GM20000 (cell line): ENCODE data around the gene PLEKHG4B.

Experiments used
- DNase-seq: peaks from one replicate; pipeline ENCODE4 v3.0.0; 2012; ENCODE audit warnings: low spot score
- TF ChIP-seq, protein P1 (sequence below): IDR thresholded peaks from 2 replicates; pipeline ENCODE4 v1.5.1; 2012; ENCODE audit warnings: mild to moderate bottlenecking, control low read depth; ENCODE audit errors: extremely low read depth, missing control alignments

The PLEKHG4B gene

DNA sequence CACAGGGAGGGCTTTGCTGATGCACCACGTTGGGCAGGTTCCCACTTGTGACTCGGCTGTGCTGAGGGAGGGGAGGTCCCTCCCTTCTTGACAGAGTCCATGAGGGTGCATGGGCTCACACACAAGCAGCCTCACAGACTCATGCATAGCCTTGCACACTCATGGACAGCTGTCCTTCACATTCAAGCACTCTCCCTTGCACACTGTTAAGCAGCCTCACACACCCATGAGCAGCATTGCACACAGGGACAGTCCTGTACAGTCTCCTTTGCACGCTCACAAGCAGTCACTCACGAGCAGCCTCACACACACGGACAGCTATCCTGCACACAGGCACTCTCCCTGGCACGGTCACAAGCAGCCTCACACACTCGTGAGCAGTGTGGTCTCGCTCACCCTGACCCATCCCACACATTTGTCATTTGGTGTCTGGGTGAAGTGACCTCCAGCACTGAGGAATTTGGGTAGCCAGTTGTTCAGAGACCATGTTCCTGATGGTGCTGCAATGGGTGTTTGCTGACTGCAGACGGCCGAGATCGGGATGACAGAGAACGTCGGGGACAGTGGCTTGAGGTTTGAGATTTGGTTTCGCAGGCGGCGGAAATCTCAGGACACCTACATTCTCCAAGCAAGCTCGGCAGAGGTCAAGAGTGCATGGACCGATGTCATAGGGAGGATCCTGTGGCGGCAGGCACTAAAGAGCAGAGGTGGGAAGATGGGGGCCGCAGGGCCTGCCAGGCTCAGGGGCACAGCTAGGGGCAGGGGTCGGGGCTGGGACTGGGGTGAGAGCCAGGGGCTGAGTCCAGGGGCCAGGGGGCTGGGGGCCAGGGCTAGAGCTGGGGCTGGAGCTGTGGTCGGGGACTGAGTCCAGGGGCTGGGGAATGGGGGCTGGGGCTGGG lies 81.7 kb downstream of the PLEKHG4B start:
- DNase-seq: no peak
- TF ChIP-seq, protein P1, sequence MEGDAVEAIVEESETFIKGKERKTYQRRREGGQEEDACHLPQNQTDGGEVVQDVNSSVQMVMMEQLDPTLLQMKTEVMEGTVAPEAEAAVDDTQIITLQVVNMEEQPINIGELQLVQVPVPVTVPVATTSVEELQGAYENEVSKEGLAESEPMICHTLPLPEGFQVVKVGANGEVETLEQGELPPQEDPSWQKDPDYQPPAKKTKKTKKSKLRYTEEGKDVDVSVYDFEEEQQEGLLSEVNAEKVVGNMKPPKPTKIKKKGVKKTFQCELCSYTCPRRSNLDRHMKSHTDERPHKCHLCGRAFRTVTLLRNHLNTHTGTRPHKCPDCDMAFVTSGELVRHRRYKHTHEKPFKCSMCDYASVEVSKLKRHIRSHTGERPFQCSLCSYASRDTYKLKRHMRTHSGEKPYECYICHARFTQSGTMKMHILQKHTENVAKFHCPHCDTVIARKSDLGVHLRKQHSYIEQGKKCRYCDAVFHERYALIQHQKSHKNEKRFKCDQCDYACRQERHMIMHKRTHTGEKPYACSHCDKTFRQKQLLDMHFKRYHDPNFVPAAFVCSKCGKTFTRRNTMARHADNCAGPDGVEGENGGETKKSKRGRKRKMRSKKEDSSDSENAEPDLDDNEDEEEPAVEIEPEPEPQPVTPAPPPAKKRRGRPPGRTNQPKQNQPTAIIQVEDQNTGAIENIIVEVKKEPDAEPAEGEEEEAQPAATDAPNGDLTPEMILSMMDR: no peak

DNA sequence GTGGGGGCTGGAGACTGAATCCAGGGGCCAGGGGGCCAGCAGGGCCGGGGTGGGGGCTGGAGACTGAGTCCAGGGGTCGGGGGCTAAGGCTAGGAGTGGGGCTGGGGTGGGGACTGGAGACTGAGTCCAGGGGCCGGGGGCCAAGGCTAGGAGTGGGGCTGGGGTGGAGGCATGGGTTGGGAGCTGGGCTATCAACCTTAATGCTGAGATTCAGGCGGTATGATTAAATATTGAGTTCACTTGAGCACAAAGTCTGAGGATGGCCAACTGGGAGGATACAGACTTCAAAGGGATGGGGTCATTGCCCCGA lies 82.3 kb downstream of the PLEKHG4B start:
- TF ChIP-seq, protein P1: no peak

GRCh38 chr5:174876-175465 lies 83.0 kb downstream of the PLEKHG4B start:
- no peak for DNase-seq
- TF ChIP-seq, protein P1: no peak

More for the DNA sequence above, 82.3 kb downstream of the PLEKHG4B start:
- no peak for DNase-seq

DNA sequence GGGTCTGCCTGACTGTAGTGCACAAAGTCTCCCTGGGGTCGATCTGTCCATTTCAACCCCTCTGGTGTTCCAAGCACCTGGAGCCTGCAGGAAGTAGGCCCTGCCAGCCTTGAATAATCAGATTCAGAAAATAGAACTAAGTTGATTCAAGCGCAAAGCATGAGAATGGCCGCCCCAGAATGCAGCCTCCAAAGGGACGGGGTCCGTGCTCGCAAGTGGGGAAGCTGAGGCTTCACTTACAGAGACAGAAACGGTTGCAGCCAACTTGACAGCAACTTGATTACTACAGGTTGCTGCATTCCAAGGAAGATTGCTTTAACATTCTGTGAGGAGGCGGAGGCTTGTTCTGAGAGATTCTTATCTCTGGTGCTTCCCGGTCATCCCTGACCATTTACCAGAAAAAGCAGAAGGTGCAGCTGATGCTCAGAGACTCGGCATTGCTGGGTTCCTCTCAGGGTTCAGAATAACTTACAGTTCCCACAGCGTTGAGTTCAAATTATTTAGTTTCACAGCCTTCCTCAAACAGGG lies 84.4 kb downstream of the PLEKHG4B start:
- TF ChIP-seq, protein P1: no peak
- no peak for DNase-seq

GRCh38 chr5:178110-178509 lies 86.1 kb downstream of the PLEKHG4B start:
- TF ChIP-seq, protein P1: no peak
- DNase-seq: no peak

GRCh38 chr5:179401-179800 lies 87.4 kb downstream of the PLEKHG4B start:
- TF ChIP-seq, protein P1: no peak
- no peak for DNase-seq

DNA sequence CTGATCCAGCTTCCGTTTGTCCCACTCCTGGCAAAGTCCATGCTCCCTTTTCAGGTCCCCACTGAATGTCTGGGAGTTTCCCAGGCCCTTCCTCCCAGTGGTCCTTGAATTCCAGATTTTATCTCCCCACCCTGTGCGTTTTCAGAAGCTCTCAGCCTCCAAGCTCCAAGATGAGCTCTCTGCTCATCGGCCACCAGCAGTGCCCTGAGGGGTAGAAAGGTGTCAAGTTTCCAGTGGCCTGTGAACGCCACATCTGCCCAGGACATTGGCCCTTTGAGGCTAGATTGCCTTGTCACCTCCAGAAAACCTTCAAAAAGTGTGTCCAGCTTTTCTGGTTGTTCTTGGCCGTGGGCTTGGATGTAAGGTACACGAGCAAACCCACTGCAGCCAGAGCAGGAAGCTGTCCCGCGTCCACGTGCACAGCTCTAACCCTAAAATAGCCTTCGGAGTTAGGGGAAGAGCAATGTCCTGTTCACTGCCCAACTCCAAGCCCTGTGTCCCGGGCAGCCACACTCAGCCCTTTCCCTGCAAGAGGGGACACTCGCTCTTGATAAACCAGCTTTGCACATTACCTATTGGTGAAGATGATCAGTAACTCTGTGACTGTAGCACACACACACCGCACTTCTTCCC lies 88.4 kb downstream of the PLEKHG4B start:
- TF ChIP-seq, protein P1: no peak
- no peak for DNase-seq
